GM18951 (cell line): ENCODE data around the gene ARL3.

Source experiments
- POLR2A ChIP-seq: IDR thresholded peaks from 4 replicates; pipeline ENCODE4 v1.6.1; 2011; ENCODE audit warnings: mild to moderate bottlenecking; ENCODE audit not compliant: insufficient read length, insufficient read depth; ENCODE audit errors: extremely low read depth
- in situ Hi-C: fragments of 300-500 bp; cut with MboI; formaldehyde crosslinking; loops from one replicate; pipeline ENCODE4 v1.12.0; 2022; ENCODE audit warnings: low sequenced_read_pairs, mixed read lengths, inconsistent platforms; ENCODE audit not compliant: unreplicated experiment

Gene ARL3

DNA sequence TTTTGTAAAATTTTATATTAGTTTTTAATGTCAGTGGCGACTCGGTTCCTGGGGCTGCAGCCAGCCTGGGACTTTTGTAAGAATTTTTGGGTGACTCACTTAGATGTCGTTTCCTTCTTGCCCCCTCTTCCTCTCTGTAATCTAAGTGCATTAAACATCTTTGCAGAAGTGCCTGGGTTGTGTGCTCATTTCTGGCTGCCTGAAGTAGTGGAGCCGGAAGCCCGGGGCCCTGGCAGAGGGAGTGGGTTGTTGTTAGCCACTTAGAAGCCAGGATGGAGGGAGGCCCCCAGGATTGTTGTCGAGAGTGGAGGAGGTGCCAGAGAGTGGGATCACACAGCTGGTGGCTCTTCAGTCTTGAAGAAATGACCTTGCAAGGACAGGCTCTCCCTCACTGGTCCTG lies 80.9 kb downstream of the ARL3 start:
- no peak for TF ChIP-seq POLR2A
- in situ Hi-C loops = no loop called here

DNA sequence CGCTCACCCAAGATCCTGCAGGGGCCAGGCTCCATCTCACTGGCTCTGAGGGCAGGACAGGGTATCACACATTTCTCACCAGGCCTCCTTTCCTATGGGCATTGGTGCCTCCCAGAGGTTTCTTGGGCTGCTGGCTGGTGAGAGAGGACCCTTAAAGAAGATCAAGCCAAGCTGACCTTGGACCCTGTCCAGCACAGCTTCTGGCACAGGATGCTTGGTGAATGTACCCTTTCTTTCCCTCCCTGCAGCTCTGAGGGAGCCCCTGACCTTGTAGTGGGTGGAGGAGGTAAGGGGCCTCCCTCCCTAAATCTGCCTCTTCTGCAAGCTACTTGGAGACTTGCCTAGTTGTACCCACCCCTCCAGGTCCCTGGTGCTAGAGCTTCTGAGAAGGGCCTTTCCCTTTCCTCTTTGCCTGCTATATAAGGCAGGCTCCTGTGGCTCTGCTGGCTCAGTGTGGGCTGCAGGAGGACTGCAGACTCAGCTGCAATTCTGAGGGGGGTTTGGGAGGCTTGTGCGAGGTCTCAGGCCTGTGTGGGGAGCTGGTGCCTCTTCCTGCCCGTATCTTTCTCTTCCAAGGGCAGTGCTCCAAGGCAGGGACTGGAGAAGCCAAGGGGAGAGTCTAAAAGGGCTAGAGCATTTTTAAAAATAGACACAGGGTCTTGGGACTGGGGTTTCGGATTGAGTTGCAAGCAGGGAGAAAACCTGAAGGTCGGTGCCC lies 81.6 kb downstream of the ARL3 start:
- TF ChIP-seq POLR2A = no peak
- in situ Hi-C loops = no loop called here

DNA sequence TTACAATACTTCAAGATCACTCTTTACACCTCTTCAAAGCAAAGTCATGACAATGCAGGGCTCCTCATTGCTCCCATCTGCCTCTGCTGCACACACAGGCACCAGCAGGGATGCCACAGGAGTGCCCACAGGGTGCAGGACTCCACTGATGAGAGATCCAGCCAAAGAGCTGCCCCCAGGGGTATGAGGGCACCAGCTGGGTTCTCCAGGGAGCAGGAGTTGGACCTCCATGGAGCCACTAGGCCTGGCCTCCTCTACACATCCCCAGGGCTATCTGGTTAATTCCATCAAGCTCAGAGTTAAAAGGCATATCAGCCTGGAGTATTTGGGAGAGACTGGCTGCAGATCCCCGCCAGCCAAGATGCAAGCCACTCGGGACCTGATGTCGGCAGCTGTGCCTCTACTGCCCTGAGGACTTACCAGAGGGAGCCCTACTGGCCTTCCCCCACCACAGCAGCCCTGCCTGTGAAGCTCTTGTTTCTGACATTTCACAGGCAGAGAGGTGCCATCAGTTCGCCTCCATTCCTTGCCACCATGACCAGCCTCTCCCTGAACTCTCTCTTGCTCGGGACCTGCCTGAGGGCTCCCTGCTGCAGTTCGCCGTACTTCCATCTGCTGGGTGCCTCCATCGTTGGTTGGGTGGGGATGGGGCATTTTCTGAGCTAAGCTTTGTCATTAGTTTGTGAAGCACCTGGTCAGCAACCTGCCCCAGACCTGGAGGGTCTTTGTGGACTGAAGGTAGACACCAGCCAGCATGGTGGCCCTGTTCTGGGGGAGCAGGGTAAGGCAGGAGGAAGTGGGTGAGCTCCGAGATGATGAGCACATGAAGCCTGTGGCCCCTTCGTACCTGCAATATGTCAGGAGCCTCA lies 82.4 kb downstream of the ARL3 start:
- TF ChIP-seq POLR2A = no peak
- in situ Hi-C loops = no loop called here

DNA sequence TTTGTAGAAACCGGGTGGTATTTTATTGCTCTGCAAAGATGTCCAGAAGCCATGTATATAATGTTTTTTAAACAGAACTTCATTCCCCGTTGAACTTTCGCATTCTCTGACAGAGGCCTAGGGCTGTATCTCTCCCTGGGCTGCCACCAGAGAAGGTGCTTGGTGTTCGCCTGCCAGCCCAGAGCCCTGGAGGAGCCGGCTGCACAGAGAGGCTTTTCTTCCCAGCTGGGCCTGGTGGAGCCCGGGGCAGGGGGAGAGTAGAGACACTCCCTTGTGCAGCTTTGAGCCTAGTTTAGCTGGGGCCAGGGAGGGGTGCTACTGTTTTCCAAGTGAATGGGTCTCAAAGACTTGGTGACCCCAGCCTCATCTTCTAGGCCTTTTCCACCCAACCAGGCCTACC lies 83.5 kb downstream of the ARL3 start:
- no peak for TF ChIP-seq POLR2A

DNA sequence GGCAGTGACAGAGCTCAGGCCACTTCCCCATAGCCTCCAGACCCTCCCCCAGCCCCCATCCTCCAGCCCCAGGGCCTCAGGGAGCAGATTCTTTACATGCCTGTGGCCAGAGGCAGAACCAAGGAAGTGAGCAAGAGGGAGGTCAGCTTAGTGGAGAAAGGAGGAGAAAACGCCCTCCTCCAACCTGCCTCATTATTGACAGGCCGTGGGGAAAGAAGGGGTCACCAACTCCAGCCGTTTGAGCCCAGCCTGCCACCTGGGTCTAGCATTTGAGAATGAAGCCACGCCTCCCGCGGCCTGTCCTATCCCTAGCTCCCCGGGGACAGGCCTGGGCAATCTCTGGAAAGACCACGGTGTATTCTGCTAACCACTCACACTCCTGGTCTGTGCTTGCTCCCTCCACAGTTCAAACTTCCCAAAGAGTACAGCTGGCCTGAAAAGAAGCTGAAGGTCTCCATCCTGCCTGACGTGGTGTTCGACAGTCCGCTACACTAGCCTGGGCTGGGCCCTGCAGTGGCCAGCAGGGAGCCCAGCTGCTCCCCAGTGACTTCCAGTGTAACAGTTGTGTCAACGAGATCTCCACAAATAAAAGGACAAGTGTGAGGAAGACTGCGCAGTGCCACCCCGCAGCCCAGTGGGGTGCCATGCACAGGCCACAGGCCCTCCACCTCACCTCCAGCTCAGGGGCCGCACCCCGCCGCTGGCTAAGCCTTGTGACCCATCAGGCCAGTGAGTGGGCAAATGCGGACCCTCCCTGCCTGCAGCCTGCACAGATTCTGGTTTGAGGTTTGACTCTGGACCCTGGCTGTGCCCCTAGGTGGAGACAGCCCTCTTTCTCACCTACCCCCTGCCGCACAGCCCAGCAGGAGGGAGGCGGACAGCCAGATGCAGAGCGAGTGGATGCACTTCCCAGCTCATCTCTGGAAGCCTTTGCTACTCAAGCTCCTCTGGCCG lies 84.3 kb downstream of the ARL3 start:
- in situ Hi-C loops = no loop called here
- no peak for TF ChIP-seq POLR2A

More for the DNA sequence above, 83.5 kb downstream of the ARL3 start:
- in situ Hi-C loops = no loop called here

DNA sequence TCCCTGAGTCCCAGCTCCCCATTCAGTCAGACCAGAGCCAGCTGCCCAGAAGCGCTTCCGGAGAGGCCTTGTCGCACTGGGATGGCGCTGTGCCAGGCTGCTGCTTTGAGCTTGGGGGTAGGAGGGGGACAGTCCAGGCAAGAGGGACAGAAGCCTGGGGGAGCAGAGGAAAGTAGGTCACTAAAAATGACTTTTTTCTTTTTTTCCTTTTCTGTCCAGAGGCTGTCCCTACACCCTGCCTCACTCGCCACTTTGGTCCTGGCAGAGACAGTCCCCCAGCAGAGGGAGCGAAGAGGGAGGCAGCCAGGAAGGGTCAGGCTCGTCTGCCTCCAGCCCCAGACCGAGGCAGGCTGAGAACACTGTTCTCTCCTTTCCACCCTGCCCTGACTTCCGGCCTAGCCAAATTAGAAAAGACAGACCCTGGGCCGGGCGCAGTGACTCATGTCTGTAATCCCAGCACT lies 85.7 kb downstream of the ARL3 start:
- in situ Hi-C loops = no loop called here

DNA sequence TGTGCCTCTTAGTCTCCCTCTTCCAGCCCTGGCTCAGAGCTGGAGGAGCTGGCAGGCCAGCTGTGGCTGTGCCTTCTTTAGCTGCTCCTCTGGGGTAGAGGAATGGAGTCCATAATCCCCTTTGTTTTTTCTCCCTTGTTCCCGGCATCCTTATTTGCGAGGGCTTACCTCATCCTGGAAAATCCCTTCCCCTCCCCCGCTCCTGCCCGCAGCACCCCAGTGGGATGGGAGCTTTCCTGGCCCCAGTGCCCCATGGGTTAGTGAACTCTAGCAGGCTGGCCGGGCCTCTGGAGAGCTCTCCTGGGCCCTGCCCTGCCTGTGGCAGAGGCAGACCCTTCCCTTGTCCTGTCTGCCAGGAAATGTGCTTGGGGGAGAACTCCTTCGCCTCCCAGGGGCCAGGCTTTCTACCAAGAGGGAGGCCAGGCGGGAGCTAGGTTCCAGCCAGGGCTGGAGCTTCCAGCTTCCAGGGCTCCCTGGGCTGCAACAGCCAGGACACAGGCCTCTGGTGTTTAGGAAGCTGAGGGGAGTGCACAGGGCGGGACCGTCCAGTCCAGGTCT lies 86.4 kb downstream of the ARL3 start:
- TF ChIP-seq POLR2A = no peak
- in situ Hi-C loops = no loop called here

More for the DNA sequence above, 85.7 kb downstream of the ARL3 start:
- TF ChIP-seq POLR2A = no peak

DNA sequence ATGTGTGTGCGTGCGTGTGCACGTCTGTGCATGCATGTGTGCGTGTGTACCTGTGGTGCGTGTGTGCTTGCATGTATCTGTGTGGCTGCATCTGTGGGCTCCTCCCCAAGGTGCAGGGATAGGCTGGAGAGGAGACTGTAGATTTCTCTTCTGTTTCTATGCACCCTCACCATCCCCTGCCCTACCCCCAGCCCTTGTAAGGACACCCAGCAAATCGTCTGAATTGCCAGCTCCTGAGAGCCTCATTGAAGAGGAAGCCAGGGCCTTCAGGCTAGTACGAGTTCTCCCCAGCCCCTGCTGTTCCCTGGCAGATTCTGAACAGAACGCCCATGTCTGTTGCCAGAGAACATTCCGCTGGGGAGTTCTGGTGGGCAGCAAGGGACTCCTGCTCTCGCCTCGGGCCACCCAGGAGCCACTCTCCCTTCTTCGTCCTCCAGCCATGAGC lies 86.9 kb downstream of the ARL3 start:
- in situ Hi-C loops = no loop called here
- TF ChIP-seq POLR2A = no peak

DNA sequence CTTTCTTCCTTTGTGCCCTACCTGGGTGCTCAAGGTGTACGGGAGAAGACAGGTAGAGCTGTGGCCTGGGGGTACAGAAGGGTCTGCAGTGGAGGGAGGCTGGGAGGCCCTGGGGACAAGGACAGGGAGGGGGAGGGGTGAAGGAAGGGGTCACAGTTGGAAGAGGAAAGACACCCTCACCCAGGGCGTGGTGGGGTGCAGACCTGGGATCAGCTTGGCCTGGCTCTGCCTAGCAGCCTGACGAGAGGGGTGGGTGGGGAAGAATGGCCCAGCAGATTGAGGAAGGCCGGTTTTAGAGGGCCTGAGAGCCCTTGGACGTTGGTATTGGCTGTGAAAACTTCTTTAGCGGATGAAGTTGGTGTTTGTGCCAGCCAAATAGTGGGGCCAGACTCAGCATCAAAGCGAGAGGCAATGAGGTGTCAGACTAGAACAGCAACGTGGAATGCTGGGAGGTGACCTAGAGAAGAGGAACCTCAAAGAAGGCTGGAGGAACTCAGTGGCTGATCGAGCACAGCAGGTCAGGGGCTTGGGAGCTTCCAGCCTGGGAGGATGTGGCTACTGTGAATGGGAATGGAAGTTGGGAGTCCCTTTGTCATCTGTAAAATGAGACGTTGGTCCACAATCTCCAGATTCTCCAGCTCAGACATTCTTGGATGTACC lies 88.0 kb downstream of the ARL3 start:
- in situ Hi-C loops = no loop called here
- no peak for TF ChIP-seq POLR2A

DNA sequence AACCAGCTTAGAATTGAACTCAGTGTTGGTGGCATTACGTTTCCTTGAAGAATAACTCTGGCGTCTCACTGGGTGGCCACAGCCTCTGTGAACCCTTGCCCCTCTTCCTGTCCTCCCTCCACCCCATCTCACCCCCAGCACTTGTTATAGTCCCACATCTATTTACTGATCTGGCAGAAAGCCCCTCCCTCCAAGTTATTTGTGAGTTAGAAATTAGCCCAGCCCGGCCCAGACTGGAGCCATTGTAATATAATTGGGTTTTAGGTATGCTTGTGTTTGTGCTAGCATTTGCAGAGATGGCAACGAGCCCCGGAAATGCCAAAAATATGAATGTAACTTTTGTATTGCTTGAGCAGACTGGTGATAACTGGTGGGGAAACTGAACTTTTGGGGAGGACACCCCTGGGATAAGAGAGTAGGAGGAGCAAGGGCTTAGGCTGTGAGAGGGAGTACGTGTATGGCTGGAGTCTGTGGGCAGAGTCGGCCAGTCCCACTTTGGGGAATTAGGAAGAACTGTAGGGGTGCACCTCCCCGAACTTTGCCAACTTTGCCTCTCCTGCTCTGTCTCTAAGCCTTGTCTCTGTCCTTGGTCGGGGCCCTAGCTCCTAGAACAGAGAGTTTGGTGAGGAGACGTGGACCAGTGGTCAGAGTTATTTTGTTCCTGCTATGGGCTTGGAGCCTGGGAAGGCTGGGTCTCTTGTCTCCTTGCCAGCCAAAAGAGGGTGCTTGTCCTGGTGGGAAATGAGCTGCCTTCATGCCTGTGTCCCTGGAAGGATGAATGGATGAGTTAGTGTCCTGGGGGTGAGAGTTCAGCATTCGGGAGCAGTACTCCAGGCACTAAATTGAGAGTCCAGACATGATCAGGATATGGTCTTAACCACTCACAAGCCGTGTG lies 89.2 kb downstream of the ARL3 start:
- TF ChIP-seq POLR2A = no peak

DNA sequence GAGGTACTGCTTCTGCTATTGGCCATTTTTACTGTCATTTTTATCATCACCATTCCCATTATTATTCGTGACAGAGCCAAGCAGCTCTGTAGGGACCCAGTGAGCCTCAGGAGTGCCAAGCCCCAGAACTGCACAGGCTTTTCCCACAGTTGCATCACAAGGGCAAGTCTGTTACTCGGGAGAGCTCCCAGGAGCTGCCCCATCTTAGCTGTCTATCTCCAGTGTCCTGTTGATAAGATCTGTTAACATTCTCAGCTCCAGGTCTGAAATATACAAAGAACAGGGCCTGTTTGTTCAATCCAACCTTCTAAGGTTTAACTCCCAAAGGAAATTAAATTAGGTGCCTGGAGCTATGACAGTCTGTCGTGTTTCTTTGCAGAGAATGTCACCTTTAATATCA lies 90.1 kb downstream of the ARL3 start:
- TF ChIP-seq POLR2A = no peak
- in situ Hi-C loops = no loop called here

More for the DNA sequence above, 89.2 kb downstream of the ARL3 start:
- in situ Hi-C loops = no loop called here
